Measurements from ENCODE around the gene CAGE1.
"Not testable (repeated sequence)": the region's sequence is repeated elsewhere in the genome, so short reads cannot be mapped to it uniquely, and the experiment has no call there.

Gene CAGE1

GRCh38 chr6:7406743-7407142, 17.2 kb upstream of the CAGE1 start:
- no peak for DNase-seq

- no peak for DNase-seq
Observed at GRCh38 chr6:7404546-7404945, 15.0 kb upstream of the CAGE1 start.

- no peak for DNase-seq
Observed at GRCh38 chr6:7402716-7403115, 13.2 kb upstream of the CAGE1 start.

GRCh38 chr6:7401075-7401474, 11.5 kb upstream of the CAGE1 start:
- DNase-seq, result no peak

GRCh38 chr6:7392402-7392801, 2.9 kb upstream of the CAGE1 start:
- DNase-seq, result no peak

- DNase-seq, result no peak
Observed at GRCh38 chr6:7391151-7391550, 1.6 kb upstream of the CAGE1 start.

GRCh38 chr6:7390226-7390878, 810 bp upstream of the CAGE1 start:
- DNase-seq, result no peak

- no peak for DNase-seq
Observed at GRCh38 chr6:7389162-7389450, 436 bp downstream of the CAGE1 start.

- no peak for DNase-seq
Observed at GRCh38 chr6:7381092-7381491, 8.4 kb downstream of the CAGE1 start.

GRCh38 chr6:7378740-7379139, 10.8 kb downstream of the CAGE1 start:
- DNase-seq, result no peak

- no peak for DNase-seq
Observed at GRCh38 chr6:7377961-7378360, 11.6 kb downstream of the CAGE1 start.

- no peak for DNase-seq
Observed at GRCh38 chr6:7373739-7374138, 15.8 kb downstream of the CAGE1 start.

- DNase-seq, result no peak
Observed at GRCh38 chr6:7367408-7367807, 22.1 kb downstream of the CAGE1 start.

- DNase-seq, result not testable (repeated sequence)
Observed at GRCh38 chr6:7351916-7352315, 37.6 kb downstream of the CAGE1 start.

- DNase-seq, result not testable (repeated sequence)
Observed at GRCh38 chr6:7350591-7350990, 39.0 kb downstream of the CAGE1 start.

GRCh38 chr6:7347551-7347997, 42.0 kb downstream of the CAGE1 start:
- not testable (repeated sequence) for DNase-seq

GRCh38 chr6:7344773-7345450, 44.6 kb downstream of the CAGE1 start:
- DNase-seq, result not testable (repeated sequence)

- no peak for DNase-seq
Observed at GRCh38 chr6:7343546-7344475, 45.7 kb downstream of the CAGE1 start.

GRCh38 chr6:7341989-7342742, 47.4 kb downstream of the CAGE1 start:
- no peak for DNase-seq

GRCh38 chr6:7341271-7341670, 48.3 kb downstream of the CAGE1 start:
- DNase-seq, result no peak

- DNase-seq, result not testable (repeated sequence)
Observed at GRCh38 chr6:7339007-7339732, 50.4 kb downstream of the CAGE1 start.

GRCh38 chr6:7338031-7338430, 51.5 kb downstream of the CAGE1 start:
- no peak for DNase-seq
